ENCODE data around the gene WBP2NL.

Gene WBP2NL

DNA sequence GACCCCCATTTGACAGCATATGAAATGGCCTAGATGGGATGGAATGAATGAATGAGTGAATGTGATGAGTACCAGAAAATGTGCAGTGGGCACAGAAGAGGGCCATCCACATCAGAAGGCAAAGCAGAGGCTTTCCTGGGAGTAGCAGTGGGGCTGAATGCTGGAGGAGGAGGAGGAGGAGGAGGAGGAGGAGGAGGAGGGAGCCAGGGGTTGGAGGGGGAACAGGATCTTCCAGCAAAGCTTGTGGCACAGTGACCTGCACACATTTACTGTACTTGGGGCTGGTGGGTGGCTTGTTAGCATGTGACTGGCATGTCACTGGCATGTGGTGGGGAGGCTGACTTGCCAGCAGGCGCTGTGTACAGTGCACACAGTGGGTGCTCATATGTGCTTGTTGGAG lies 19.9 kb upstream of the WBP2NL start:
- no peak for DNase-seq (ENCODE audit: low spot score)

DNA sequence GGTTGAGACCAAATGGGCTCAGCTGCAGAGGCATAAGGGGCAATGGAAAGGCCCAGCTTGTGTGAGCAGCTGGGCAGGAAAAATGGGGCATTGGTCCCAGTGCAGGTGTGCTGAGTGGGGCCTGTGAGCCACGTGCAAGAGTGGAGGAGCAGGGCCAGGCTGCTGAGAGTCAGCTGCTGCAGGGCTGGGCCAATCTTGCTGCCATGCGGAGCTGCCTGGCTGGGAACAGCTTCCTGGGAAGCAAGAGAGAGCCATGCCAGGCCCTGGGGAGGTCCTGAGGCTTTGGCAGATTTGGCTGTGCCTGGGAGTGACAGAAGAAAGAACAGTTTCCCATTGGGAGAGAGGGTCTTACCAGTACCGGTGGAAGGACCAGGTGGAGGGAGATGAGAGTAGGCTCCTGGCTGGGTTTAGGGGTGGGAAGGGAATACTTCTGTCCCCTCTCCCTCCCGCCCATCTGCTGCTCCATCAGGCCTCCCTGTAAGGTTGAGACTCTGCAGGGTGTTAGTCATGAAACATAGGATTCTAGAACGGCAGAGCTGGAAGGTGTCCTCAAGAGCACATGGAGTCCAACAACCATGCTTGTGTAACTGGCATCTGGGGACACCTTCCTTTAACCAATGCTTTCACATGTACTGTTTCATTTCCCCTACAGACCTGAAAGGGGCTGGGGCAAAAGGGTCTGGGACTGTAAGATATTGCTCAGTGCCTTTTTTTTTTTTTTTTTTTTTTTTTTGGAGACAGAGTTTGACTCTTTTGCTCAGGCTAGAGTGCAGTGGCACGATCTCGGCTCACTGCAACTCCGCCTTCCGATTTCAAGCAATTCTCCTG lies 19.0 kb upstream of the WBP2NL start:
- no peak for DNase-seq (ENCODE audit: low spot score)

DNA sequence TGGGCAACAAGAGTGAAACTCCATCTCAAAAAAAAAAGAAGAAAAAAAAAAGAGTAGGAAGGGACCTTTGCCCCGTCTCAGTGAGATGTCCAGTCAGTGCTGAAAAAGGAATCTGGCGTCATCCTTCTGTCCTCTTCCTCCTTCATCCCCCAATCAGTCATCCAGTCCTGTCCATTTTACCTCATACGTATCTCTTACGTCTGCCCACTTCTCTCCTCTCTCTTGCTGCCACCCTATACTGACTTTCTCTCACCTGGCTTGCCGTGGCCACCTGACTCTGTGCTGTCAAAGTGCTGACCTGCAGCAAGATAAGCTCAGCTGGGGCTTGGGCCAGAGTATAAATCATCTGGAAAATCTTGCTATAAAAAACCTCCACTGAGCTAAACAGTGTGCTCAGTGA lies 15.7 kb upstream of the WBP2NL start:
- DNase-seq (ENCODE audit: low spot score): no peak

DNA sequence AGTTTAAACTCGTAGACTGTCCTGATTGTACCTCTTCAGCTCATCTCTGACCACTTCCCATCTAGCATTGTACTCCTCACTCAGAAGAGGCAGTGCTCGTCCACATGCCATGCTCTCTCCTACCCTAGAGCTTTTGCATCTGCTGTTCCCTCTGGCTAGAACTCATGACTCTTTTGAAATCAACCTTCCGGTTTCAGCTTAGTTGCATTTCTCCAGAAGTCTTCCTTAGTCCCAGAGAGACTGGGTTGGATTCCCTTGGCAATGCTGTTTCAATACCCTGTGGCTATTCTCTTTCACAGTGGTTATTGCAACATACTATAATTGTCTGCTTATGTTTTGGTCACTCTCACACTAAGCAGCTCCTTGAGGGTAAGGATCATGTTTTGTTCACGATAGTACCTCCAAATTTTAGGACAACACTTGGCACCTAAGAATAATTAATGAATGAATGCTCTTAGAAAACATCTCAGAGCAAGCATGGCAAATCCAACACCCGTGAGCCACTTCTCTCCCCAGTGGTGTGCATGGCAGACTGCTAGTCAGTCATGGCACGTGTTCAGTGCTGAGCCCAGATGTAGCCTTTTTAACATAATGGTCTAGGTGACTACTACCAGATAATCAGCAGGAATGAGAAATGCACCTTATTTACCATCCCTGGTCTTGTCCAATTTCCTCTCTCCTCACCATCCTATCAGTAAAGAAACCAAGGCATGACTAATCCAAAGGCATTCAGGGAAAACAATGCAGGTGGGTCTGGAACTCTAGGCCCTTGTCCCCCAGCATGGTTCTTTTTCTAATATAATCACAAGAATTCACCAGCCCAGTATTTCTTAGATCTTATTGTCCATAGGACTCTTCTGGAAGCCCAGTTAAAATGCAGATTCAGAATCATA lies 14.8 kb upstream of the WBP2NL start:
- DNase-seq (ENCODE audit: low spot score): no peak

DNA sequence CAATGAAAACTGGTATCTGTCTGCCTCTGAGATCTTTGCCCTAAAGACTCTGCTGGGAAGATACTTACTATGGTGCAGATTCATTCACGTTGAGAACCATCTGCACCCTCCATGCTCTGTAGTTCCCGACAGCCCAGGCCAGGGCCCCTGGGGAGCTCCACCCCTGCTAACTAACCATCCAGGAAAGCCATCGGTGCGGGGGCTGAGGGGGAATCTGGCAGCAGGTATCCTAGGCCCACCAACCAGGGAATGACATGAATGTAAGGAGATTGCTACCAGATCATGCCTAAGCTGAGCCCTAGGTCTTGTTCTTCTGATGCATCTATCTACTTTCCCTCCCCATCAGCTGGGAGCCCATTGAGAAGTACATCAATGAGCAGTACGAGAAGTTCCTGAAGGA lies 11.3 kb upstream of the WBP2NL start:
- no peak for DNase-seq (ENCODE audit: low spot score)

DNA sequence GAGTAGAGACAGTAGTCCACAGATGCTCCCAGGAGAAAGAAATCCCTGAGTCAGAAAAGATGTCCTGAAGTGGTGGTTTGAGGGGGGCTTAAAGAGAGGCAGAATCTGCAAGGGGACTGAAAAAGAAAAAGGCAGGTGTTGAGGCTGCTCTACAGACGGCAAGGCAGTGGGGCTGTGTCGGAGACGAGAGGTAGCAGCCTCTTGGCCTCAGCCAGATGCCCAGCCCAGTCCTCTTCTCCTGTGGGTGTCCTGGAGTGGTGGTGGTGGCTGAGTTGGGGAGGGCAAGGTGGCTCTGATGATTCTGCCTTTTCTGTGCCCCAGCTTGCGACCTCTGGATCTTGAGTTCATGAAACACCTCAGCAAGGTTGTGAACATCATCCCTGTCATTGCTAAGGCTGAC lies 9.3 kb upstream of the WBP2NL start:
- DNase-seq (ENCODE audit: low spot score): no peak

DNA sequence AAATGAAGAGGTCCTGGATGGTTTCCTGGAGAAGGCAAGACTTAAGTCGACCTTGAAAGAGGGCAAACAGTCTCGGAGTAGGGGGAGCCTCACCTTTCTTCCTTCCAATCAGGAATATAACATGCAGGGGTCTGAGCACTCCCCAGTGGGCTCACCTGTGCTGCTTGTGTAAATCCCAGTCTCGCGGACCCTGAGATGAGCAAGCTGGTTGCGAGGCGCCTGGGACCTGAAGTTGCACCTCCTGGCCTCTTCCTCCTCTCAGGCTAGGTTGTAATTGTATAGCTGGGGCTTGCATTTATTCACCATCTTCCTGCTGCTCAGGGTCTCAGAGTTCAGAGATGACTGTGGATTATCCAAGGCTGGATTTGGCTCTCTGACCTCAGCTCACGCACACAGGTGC lies 7.5 kb upstream of the WBP2NL start:
- no peak for DNase-seq (ENCODE audit: low spot score)

DNA sequence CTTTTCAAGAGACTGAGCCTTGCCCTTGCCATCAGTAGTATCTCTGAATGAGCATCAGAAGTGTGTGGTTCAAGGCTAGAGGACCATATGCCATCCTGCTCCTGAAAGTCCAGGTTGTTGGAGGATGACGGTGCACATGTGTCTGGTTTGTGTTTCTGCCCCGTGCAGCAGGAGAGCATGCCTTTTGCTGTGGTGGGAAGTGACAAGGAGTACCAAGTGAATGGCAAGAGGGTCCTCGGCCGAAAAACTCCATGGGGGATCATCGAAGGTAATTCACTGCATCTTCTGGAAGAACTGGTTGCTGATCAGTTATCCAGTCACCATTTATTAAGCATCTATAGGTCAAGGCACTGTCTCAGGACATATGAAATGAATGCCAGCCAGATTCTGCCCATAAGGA lies 6.1 kb upstream of the WBP2NL start:
- no peak for DNase-seq (ENCODE audit: low spot score)

DNA sequence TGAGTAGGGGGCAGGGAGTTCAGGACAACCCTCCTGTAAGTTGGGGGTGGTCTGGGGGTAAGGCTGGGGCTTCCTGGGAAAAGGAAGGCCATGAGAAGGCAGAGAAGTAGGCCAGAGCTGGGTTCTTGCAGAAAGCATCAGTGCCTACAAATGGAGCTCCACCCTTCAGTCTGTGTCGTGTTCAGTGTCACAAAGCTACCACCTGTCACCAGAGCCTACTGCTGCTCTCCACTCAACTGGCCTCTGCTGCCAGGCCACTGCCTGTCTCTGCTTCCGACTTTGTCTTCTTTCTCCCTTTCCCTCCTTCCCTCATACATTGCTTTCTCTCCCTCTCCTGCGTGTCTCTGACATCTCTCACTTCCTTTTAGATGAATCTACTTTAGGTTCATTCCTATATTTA lies 3.4 kb upstream of the WBP2NL start:
- no peak for DNase-seq (ENCODE audit: low spot score)

DNA sequence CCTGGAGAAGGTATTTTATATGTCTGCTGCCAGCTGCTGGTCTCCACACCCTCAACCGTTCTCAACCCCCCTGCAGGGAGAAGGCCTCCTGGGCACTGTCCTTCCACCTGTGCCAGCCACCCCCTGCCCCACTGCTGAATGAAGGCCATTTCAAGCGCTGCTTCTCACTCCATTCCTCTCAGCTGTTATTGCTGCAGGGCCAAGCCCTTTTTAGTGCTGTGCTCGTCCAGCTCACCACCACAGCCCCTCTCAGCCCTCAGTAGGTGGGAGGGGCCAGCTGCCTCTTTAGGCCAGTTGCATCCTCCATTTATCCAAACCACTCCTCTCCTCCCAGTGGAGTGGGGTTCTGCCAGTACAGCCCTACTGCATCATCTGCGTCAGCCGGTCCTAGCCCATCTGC lies 1.8 kb upstream of the WBP2NL start:
- DNase-seq (ENCODE audit: low spot score): no peak

DNA sequence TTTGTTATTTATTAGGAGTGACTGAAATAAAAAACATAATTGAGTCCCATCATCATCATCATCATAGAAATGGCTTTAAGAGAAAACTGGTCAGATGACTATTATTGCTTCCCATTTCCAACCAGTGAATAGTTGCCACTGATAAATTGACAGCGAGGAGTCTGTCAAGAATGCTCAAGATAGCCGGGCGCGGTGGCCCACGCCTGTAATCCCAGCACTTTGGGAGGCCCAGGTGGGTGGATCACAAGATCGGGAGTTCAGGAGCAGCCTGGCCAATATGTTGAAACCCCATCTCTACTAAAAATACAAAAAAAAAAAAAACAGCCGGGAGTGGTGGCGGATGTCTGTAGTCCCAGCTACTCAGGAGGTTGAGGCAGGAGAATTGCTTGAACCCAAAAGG lies 1.9 kb downstream of the WBP2NL start:
- DNase-seq (ENCODE audit: low spot score): no peak

DNA sequence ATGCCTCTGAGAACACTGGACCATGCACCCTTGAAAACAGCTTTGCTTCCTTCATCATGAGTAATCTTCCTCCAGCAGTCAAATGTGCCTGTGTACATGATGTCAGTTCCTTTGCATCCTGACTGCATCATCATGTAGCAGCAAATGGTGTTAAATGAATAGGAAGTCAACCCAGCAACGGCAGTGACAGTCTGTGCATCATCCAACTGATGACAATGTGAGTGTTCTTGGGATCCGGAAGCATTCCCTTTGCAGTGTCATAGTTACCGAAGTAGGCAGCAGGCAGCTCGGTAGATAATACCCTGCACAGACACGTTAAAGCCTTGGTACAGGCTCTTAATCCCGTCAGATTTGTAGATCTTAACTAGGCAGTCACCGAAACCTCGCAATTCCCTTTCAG lies 2.5 kb downstream of the WBP2NL start:
- no peak for DNase-seq (ENCODE audit: low spot score)

DNA sequence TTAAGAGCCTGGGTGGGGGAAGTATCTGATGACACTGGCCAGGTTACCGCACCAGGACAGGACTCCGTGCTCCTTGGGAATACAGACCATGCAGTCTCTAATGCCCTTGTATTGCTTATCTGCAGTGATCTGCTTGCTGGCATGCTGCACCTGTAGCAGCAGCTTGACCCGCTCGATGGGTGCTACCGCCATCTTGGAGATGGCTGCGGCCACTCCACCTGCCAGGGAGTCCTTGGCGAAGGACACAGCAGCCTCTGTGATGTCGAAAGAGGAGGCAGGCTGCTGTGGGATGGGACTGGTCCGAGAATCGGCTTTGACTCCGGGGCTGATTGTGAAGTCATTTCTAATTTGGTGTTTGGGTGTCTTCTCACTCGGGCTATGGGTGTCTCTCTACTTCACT lies 3.1 kb downstream of the WBP2NL start:
- DNase-seq (ENCODE audit: low spot score): no peak

DNA sequence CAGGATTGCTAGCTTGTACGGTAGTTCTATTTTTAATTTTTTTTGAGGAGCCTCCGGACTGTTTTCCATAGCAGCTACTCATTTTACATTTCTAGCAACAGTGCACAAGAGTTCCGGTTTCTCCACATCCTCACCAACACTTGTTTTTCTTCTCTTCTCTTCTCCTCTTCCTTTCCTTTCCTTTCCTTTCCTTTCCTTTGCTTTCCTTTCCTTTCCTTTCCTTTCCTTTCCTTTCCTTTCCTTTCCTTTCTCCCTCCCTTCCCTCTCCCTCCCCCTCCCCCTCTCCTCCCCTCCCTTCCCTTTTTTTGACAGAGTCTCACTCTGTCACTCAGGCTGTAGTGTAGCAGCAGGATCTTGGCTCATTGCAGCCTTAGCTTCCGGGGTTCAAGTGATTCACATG lies 9.3 kb downstream of the WBP2NL start:
- DNase-seq (ENCODE audit: low spot score): no peak

DNA sequence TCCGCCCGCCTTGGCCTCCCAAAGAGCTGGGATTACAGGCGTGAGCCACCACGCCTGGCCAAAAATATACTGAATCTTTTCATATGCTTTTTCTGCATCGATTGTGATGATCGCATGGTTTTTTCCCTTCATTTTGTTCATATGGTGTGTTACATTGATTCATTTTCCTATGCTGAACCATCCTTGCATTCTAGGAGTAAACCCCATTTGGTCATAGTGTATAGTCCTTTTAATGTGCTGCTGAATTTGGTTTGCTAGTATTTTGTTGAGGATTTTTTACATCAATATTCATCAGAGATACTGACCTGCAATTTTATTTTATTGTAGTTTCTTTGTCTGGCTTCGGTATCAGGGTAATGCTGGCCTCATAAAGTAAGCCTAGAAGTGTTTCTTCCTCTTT lies 12.2 kb downstream of the WBP2NL start:
- DNase-seq (ENCODE audit: low spot score): no peak

DNA sequence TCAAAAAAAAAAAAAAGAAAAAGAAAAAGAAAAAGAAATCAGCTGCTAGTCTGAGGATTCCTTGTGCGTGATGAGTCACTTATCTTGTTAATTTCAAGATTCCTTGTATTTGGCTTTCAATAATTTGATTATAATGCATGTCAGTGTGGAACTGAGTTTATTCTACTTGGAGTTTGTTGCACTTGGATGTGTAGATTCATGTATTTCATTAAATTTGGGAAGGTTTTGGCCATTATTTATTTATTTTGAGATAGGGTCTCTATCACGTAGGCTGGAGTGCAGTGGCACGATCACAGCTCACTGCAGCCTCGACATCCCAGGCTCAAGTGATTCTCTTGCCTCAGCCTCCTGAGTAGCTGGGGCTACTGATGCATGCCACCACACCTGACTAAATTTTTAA lies 14.8 kb downstream of the WBP2NL start:
- DNase-seq (ENCODE audit: low spot score): no peak

DNA sequence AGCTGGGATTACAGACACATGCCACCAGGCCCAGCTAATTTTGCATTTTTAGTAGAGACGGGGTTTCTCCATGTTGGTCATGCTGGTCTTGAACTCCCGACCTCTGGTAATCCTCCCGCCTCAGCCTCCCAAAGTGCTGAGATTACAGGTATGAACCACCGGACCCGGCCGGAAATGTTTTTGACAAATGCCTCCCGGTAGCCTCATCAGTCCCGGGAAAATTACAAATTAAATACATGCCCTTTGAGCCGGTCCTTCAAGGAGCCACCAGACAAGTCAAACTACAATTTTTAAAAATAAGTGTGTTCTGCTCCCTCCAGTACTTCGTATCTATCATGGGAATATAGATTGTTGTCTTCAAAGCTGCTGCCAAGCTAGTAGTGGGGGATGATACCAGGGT lies 17.5 kb downstream of the WBP2NL start:
- DNase-seq (ENCODE audit: low spot score): no peak

DNA sequence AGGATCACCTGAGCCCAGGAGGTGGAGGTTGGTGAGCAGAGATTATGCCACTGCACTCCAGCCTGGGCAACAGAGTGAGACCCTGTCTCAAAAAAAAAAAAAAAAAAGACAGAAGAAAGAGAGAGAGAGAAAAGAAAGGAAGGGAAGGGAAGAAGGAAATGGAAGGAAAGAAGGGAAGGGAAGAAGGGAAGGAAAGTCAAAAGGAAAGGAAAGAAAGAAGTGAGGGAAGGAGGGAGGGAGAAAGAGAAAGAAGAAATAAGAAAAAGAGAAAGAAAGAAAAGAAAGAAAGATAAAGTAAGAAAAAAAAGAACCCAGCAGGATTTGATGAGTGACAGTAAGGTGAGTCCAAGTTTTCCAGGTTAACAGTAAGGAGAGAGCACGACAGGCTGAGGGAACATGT lies 19.6 kb downstream of the WBP2NL start:
- DNase-seq (ENCODE audit: low spot score): no peak

DNA sequence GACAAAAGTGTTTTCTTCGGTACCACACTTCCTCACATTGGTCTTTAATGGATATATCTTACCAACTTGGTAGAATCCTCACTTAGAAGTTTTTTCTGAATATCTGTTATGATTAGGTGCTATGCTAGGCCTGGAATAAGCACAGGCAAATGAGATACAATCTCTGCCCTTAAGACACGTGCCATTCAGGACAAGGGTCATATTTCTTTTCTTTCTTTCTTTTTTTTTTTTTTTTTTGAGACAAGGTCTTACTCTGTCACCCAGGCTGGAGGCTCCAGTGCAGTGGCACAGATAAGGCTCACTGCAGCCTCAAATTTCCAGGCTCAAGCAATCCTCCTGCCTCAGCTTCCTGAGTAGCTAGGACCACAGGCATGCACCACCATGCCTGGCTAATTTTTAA lies 23.0 kb downstream of the WBP2NL start:
- DNase-seq (ENCODE audit: low spot score): no peak

DNA sequence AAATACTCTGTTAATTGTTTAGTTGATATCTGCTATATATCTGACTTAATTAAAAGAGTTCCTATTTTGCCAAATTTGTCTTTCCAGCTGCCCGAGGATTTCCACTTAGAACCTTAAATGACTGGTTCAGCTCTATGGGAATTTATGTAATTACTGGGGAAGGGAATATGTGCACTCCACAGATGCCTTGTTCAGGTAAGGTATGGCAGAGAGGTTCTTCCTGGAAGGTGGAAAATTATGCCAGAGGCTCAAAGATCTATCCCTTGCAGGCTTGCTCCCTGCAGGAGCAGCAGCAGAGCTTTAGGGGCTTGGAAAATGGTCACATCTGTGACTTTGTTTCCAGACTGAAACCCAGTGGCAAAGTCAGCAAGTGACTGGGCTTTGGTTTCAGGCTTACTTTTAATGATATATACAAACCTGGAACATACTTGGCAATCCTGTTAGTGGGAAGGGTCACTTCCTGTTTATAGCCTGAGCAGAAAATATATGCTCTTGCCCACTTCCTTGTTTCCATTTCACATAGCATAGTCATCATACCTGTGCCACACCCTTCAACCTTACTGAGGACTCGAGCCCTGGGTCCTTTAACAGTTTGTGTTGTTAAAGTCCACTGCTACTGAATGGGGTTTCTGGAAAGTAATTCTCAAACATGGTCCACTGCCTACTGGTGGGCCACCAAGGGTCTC lies 23.7 kb downstream of the WBP2NL start:
- peak; percentile 6 for DNase-seq (ENCODE audit: low spot score)

DNA sequence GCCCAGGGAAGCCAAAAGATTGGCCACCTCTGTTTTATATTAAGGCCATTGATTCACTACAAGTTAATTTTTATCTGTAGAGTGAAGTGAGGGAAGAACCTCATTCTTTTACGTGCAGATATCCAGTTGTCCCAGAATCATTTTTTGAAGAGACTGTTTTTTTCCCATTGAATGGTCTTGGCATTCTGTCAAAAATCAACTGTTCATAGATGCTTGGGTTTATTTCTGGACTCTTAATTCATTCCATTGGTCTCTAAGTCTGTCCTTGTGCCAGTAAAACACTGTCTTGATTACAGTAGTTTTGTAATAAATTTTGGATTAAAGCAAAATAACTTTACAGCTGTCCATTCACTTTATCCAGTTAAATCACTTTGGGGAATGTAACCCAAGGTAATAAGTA lies 26.8 kb downstream of the WBP2NL start:
- no peak for DNase-seq (ENCODE audit: low spot score)

DNA sequence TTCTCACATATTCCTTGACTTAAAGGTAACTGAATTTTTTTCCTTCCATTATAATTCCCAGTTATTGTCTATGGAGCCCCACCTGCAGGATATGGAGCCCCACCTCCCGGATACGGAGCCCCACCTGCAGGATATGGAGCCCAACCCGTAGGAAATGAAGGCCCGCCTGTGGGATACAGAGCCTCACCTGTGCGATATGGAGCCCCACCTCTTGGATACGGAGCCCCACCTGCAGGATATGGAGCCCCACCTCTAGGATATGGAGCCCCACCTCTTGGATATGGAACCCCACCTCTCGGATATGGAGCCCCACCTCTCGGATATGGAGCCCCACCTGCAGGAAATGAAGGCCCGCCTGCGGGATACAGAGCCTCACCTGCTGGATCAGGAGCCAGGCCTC lies 28.1 kb downstream of the WBP2NL start:
- DNase-seq (ENCODE audit: low spot score): no peak
